NCI-H82 treated with DMSO at 0.1 percent for 48 hours (cell line): ENCODE data around the gene RNASE12.

Experiments
- DNase-seq: peaks from one replicate; lab custom pipeline; 2025; ENCODE audit not compliant: unreplicated experiment; lab: John Stamatoyannopoulos, UW

Gene RNASE12

GRCh38 chr14:20546877-20547276, 44.3 kb downstream of the RNASE12 start:
- DNase-seq, result no peak
